ENCODE results near the gene ADAMTS17.

Gene ADAMTS17

DNA sequence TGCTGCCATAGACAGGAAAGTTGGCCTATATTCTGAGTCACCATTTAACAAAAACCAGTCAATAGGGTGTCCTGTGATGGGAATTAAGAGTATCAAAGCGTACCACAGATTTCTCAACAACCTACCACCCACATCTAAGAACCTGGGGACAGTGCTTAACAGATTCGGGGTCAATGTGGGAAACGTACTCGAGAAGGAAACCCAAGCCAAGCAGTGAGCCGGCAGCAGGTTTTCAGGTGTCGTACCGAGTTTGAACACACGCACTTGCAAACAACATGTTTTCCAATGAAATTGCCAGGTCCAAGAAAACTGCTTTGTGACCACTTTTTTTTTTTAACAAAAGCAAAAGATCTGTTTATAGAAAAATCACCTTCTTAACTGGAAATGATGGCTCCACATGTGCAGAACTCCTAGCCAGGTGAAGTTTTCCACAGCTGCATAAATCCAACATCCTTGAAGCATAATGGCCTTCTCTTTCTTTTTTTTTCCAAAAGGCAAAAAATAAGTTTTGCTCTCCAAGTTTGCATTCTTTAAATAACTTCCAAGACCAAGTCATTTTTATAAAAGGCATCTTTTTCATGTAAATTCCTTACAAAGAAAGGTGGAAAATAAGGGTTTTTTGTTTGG, 45.7 kb downstream of the ADAMTS17 start:
- no peak overlapping the region for H3K27ac ChIP-seq (ENCODE audit: low read length)

DNA sequence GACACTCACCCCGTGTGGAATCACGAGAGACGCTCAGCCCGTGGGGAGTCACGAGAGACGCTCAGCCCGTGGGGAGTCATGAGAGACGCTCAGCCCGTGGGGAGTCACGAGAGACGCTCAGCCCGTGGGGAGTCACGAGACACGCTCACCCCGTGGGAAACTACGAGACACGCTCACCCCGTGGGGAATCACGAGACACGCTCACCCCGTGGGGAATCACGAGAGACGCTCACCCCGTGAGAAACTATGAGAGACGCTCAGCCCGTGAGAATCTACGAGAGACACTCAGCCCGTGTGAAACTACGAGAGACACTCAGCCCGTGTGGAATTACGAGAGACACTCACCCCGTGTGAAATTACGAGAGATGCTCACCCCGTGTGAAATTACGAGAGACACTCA, 49.8 kb downstream of the ADAMTS17 start:
- Histone ChIP-seq H3K9me3 (ENCODE audit: control insufficient read depth in 2 of 2, low read length in 2 of 2) (peaks cover 0 to 7% of the 10 kb centered on the region in 2 donors), H3K9ac (ENCODE audit: low read length in 2 of 2) (no peak overlapping the region), H3K36me3 (ENCODE audit: control insufficient read depth in 2 of 2, insufficient read depth in 2 of 2, low read length in 2 of 2) (no peaks in the 10 kb centered on the region), H3K27ac (ENCODE audit: low read length) (no peak overlapping the region), H3K27me3 (ENCODE audit: control insufficient read depth in 1 of 2, insufficient read depth in 2 of 2, low read length in 2 of 2) (no peaks in the 10 kb centered on the region), H3K4me1 (ENCODE audit: control insufficient read depth, insufficient read depth, low read length) (no peaks in the 10 kb centered on the region), H3K4me3 (ENCODE audit: low read length in 2 of 2) (no peak overlapping the region)

More for the DNA sequence above, 45.7 kb downstream of the ADAMTS17 start:
- Histone ChIP-seq H3K9me3 (ENCODE audit: control insufficient read depth in 2 of 2, low read length in 2 of 2) (peaks cover 4 to 24% of the 10 kb centered on the region in 2 donors), H3K36me3 (ENCODE audit: control insufficient read depth in 2 of 2, insufficient read depth in 2 of 2, low read length in 2 of 2) (no peaks in the 10 kb centered on the region), H3K9ac (ENCODE audit: low read length in 2 of 2) (no peak overlapping the region), H3K4me1 (ENCODE audit: control insufficient read depth, insufficient read depth, low read length) (no peaks in the 10 kb centered on the region), H3K27me3 (ENCODE audit: control insufficient read depth in 1 of 2, insufficient read depth in 2 of 2, low read length in 2 of 2) (no peaks in the 10 kb centered on the region), H3K4me3 (ENCODE audit: low read length in 2 of 2) (no peak overlapping the region)

DNA sequence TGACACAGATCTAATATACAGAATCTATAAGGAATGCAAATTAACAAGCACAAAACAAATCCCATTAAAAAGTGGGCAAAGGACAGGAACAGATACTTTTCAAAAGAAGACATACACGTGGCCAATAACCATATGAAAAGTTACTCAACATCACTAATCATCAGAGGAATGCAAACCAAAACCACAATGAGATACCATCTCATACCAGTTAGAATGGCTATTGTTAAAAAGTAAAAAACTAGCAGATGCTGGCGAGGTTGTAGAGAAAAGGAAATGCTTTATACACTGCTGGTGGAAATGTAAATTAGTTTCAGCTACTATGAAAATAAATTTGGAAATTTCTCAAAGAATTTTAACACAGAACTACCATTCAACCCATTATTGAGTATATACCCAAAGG, 50.7 kb downstream of the ADAMTS17 start:
- Histone ChIP-seq H3K9me3 (ENCODE audit: control insufficient read depth in 2 of 2, low read length in 2 of 2) (peaks cover 0 to 7% of the 10 kb centered on the region in 2 donors), H3K27me3 (ENCODE audit: control insufficient read depth in 1 of 2, insufficient read depth in 2 of 2, low read length in 2 of 2) (no peaks in the 10 kb centered on the region), H3K4me1 (ENCODE audit: control insufficient read depth, insufficient read depth, low read length) (no peaks in the 10 kb centered on the region), H3K9ac (ENCODE audit: low read length in 2 of 2) (no peak overlapping the region), H3K27ac (ENCODE audit: low read length) (no peak overlapping the region), H3K36me3 (ENCODE audit: control insufficient read depth in 2 of 2, insufficient read depth in 2 of 2, low read length in 2 of 2) (no peaks in the 10 kb centered on the region), H3K4me3 (ENCODE audit: low read length in 2 of 2) (no peak overlapping the region)

GRCh38 chr15:100285641-100286295, 56.0 kb downstream of the ADAMTS17 start:
- peaks cover 5% of the 10 kb centered on the region for H3K4me1 ChIP-seq (ENCODE audit: control insufficient read depth, insufficient read depth, low read length)
- H3K27me3 ChIP-seq (ENCODE audit: control insufficient read depth in 1 of 2, insufficient read depth in 2 of 2, low read length in 2 of 2): no peaks in the 10 kb centered on the region
- H3K4me3 ChIP-seq (ENCODE audit: low read length in 2 of 2): no peak overlapping the region
- H3K27ac ChIP-seq (ENCODE audit: low read length): no peak overlapping the region
- H3K9me3 ChIP-seq (ENCODE audit: control insufficient read depth in 2 of 2, low read length in 2 of 2): no peaks in the 10 kb centered on the region
- no peak overlapping the region for H3K9ac ChIP-seq (ENCODE audit: low read length in 2 of 2)
- no peaks in the 10 kb centered on the region for H3K36me3 ChIP-seq (ENCODE audit: control insufficient read depth in 2 of 2, insufficient read depth in 2 of 2, low read length in 2 of 2)

DNA sequence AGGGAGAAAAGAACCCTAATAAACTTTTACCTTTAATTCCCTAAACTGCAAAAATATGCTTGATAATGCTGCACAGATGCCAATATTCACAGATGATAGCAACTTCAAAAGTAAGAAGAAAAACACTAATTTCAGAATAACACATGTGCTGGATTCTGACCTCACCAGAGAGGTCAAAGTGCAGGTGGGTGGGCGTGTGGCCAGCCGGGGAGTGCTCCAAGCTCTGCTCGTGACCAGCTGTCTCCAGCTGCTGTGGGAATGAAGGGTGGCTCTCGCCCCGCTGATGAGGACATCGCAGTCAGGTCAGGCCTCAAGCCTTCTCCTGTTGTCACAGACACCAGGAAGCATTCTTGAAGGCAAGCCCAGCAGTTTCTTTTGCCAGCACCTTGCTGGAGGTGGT, 57.1 kb downstream of the ADAMTS17 start:
- Histone ChIP-seq H3K9ac (ENCODE audit: low read length in 2 of 2) (no peak overlapping the region), H3K36me3 (ENCODE audit: control insufficient read depth in 2 of 2, insufficient read depth in 2 of 2, low read length in 2 of 2) (no peaks in the 10 kb centered on the region), H3K27me3 (ENCODE audit: control insufficient read depth in 1 of 2, insufficient read depth in 2 of 2, low read length in 2 of 2) (no peaks in the 10 kb centered on the region), H3K9me3 (ENCODE audit: control insufficient read depth in 2 of 2, low read length in 2 of 2) (no peaks in the 10 kb centered on the region), H3K4me1 (ENCODE audit: control insufficient read depth, insufficient read depth, low read length) (peaks cover 5% of the 10 kb centered on the region), H3K27ac (ENCODE audit: low read length) (no peak overlapping the region), H3K4me3 (ENCODE audit: low read length in 2 of 2) (no peak overlapping the region)

DNA sequence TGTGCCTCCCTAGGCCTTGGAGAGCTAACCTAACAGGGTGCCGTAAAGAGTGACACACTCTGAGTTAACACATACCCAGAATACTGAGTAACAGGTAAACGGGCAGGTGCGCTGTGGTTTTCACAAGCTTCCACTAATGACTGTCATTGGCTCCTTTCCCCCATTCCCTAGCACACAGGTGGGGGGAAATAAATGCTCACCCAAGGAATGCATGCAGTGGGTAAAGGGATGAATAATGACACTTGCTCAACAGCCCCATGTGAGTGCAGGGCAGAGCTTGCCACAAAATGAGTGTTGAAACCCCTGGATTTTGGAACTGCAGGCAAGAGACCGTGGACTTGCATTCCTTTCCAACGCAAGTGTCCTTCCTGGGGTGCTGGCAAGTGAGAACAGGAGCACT, 57.6 kb downstream of the ADAMTS17 start:
- Histone ChIP-seq H3K9ac (ENCODE audit: low read length in 2 of 2) (no peak overlapping the region), H3K27me3 (ENCODE audit: control insufficient read depth in 1 of 2, insufficient read depth in 2 of 2, low read length in 2 of 2) (no peaks in the 10 kb centered on the region), H3K27ac (ENCODE audit: low read length) (no peak overlapping the region), H3K36me3 (ENCODE audit: control insufficient read depth in 2 of 2, insufficient read depth in 2 of 2, low read length in 2 of 2) (no peaks in the 10 kb centered on the region), H3K9me3 (ENCODE audit: control insufficient read depth in 2 of 2, low read length in 2 of 2) (no peaks in the 10 kb centered on the region), H3K4me3 (ENCODE audit: low read length in 2 of 2) (no peak overlapping the region), H3K4me1 (ENCODE audit: control insufficient read depth, insufficient read depth, low read length) (peaks cover 5% of the 10 kb centered on the region)

- H3K9me3 ChIP-seq (ENCODE audit: control insufficient read depth in 2 of 2, low read length in 2 of 2): no peaks in the 10 kb centered on the region
These were observed 60.5 kb downstream of the ADAMTS17 start for GRCh38 chr15:100281096-100281917.

DNA sequence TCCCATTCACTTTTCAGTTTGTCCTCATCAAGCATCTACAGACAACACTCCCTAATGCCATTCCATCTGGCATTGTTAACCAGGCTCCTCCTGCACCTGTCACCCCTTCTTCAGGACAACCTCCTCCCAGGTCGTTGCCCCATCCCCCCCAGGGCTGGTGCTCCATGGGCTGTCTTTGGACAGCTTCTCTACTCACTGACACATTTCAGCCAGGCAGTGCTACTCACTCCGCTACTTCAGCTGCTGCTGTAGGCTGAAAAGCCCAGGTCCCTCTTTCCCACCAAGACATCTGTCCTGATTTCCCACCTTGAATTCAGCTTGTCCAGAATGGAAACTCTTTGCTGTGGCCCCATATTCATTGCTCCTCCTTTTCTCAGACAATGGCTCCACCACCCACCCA, 61.9 kb downstream of the ADAMTS17 start:
- Histone ChIP-seq H3K27ac (ENCODE audit: low read length) (no peak overlapping the region), H3K9me3 (ENCODE audit: control insufficient read depth in 2 of 2, low read length in 2 of 2) (no peaks in the 10 kb centered on the region), H3K36me3 (ENCODE audit: control insufficient read depth in 2 of 2, insufficient read depth in 2 of 2, low read length in 2 of 2) (no peaks in the 10 kb centered on the region), H3K27me3 (ENCODE audit: control insufficient read depth in 1 of 2, insufficient read depth in 2 of 2, low read length in 2 of 2) (peaks cover 0 to 2% of the 10 kb centered on the region in 2 donors), H3K9ac (ENCODE audit: low read length in 2 of 2) (no peak overlapping the region), H3K4me3 (ENCODE audit: low read length in 2 of 2) (no peak overlapping the region), H3K4me1 (ENCODE audit: control insufficient read depth, insufficient read depth, low read length) (peaks cover 5% of the 10 kb centered on the region)

More at GRCh38 chr15:100281096-100281917, 60.5 kb downstream of the ADAMTS17 start:
- no peaks in the 10 kb centered on the region for H3K27me3 ChIP-seq (ENCODE audit: control insufficient read depth in 1 of 2, insufficient read depth in 2 of 2, low read length in 2 of 2)
- H3K4me3 ChIP-seq (ENCODE audit: low read length in 2 of 2): no peak overlapping the region
- H3K36me3 ChIP-seq (ENCODE audit: control insufficient read depth in 2 of 2, insufficient read depth in 2 of 2, low read length in 2 of 2): no peaks in the 10 kb centered on the region
- no peak overlapping the region for H3K27ac ChIP-seq (ENCODE audit: low read length)
- H3K9ac ChIP-seq (ENCODE audit: low read length in 2 of 2): no peak overlapping the region
- peaks cover 5% of the 10 kb centered on the region for H3K4me1 ChIP-seq (ENCODE audit: control insufficient read depth, insufficient read depth, low read length)

GRCh38 chr15:100279446-100279845, 62.3 kb downstream of the ADAMTS17 start:
- Histone ChIP-seq H3K27me3 (ENCODE audit: control insufficient read depth in 1 of 2, insufficient read depth in 2 of 2, low read length in 2 of 2) (peaks cover 0 to 2% of the 10 kb centered on the region in 2 donors), H3K36me3 (ENCODE audit: control insufficient read depth in 2 of 2, insufficient read depth in 2 of 2, low read length in 2 of 2) (no peaks in the 10 kb centered on the region), H3K4me1 (ENCODE audit: control insufficient read depth, insufficient read depth, low read length) (peaks cover 1% of the 10 kb centered on the region), H3K4me3 (ENCODE audit: low read length in 2 of 2) (no peak overlapping the region), H3K9ac (ENCODE audit: low read length in 2 of 2) (no peak overlapping the region), H3K27ac (ENCODE audit: low read length) (no peak overlapping the region), H3K9me3 (ENCODE audit: control insufficient read depth in 2 of 2, low read length in 2 of 2) (no peaks in the 10 kb centered on the region)

DNA sequence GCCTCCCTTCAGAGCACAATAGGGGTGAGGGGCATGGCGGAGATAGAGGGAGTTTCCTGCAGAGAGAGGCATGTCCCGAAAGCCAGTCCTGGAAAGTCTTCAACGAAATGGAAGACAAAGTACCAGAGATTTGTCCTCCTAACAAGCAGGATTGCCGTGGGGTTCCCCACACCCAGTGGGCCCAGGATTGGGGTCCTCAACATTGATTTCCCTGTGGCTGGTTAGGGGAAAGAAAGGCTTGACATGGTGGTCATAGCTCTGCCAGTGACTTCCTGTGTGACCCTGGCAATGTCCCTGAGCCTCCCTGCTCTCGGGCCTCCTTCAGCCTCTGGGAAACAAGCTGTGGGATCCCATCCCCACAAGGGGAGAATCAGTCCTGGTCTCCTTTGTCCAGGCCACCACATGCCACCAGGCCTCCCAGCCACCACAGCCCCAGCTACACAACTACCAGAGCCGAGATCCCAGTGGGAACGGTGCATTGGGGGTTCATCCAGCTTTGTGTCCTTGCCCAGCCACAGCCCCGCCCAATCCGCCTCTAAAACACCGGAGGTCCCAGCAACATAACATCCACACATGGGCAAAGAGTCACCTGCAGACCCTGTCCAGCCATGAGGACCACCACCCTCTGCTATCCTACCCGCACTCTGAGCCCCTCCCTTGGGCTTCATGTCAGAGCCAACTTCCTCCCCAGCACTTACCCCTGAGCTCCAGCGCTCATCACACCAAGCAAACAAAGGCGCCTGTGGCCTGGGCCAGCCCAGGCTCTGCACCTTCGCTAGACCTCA, 63.0 kb downstream of the ADAMTS17 start:
- Histone ChIP-seq H3K4me1 (ENCODE audit: control insufficient read depth, insufficient read depth, low read length) (no peaks in the 10 kb centered on the region), H3K36me3 (ENCODE audit: control insufficient read depth in 2 of 2, insufficient read depth in 2 of 2, low read length in 2 of 2) (no peaks in the 10 kb centered on the region), H3K4me3 (ENCODE audit: low read length in 2 of 2) (no peak overlapping the region), H3K27me3 (ENCODE audit: control insufficient read depth in 1 of 2, insufficient read depth in 2 of 2, low read length in 2 of 2) (peaks cover 0 to 2% of the 10 kb centered on the region in 2 donors), H3K9me3 (ENCODE audit: control insufficient read depth in 2 of 2, low read length in 2 of 2) (no peaks in the 10 kb centered on the region), H3K9ac (ENCODE audit: low read length in 2 of 2) (no peak overlapping the region), H3K27ac (ENCODE audit: low read length) (no peak overlapping the region)

Data from stomach smooth muscle (tissue), 2 donors.